Activated CD4-positive, alpha-beta T cell treated with anti-CD3 and anti-CD28 coated beads for 36 hours (primary cell): ENCODE results near the gene AMOTL1. TPM values are rescaled to one million over a fixed set of nuclear protein-coding genes. Genes with fewer than 3 reads are reported as not detected.

Experiments
- ATAC-seq: fragments of 200-7000 bp; cut with Tn5 transposase; one replicate; pipeline ENCODE4 v1.10.0; 2021; ENCODE audit warnings: mild to moderate bottlenecking, moderate library complexity
- CTCF ChIA-PET: fragments of 350-600 bp; sonication (Branson Sonifier 250); formaldehyde crosslinking; loops from one replicate; lab custom pipeline; 2021; ENCODE audit warnings: antibody characterized with exemption; lab: Charles Lee
- POLR2A ChIA-PET: fragments of 350-600 bp; sonication (Branson Sonifier 250); formaldehyde crosslinking; loops from one replicate; lab custom pipeline; 2021; ENCODE audit warnings: antibody characterized with exemption, inconsistent platforms; lab: Charles Lee
- DNase-seq: peaks from one replicate; pipeline ENCODE4 v3.0.0-alpha.2; 2020
- H3K27ac Mint-ChIP-seq: one replicate; pipeline ENCODE4 v1.8.0; 2021; ENCODE audit warnings: mixed read lengths
- H3K27me3 Mint-ChIP-seq: one replicate; pipeline ENCODE4 v1.8.0; 2021; ENCODE audit warnings: mixed read lengths
- H3K36me3 Mint-ChIP-seq: one replicate; pipeline ENCODE4 v1.8.0; 2021; ENCODE audit warnings: low read depth, mixed read lengths
- H3K4me1 Mint-ChIP-seq: one replicate; pipeline ENCODE4 v1.8.0; 2021; ENCODE audit warnings: mixed read lengths
- H3K4me3 Mint-ChIP-seq: one replicate; pipeline ENCODE4 v1.8.0; 2021; ENCODE audit warnings: mild to moderate bottlenecking, moderate library complexity, mixed read lengths
- H3K9me3 Mint-ChIP-seq: one replicate; pipeline ENCODE4 v1.8.0; 2021; ENCODE audit warnings: low read depth, mixed read lengths
- intact Hi-C, 2 experiments: fragments of 100-400 bp; cut with DNase I in 1 of 2; cut with micrococcal nuclease in 1 of 2; formaldehyde crosslinking; loops; one replicate each; pipeline versions ENCODE4 v1.14.2 to v1.15.1; 2022 to 2024; cut with DNase I, micrococcal nuclease
- total RNA-seq, 2 experiments: library from RNA; stranded (reverse); gene quantifications; one replicate each; pipeline ENCODE4 v1.2.3, GENCODE V29; 2021

Gene AMOTL1
- total RNA-seq, 2 experiments from 2014 or later, result 1.8 to 2.3 TPM

DNA sequence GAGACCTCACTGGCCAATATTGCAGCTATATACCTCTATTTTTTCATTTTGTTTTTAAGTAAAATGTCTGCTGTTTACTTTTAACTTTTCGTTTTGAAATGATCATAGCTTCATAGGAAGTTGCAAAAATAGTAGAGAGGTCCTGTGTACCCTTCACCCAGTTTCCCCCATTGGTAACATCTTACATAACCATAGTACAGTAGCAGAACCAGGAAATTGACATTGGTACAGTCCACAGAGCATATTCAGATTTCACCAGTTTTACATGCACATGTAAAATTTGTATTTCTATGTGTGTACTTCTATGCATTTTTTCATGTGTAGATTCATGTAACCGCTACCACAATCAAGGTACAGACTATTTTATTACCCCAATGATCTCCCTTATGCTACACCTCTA, 3.8 kb downstream of the AMOTL1 start:
- DNase-seq, result no peak
- CTCF ChIA-PET, result no interaction called here
- Mint-ChIP-seq H3K4me3 (no peak overlapping the region), H3K9me3 (no peaks in the 10 kb centered on the region), H3K36me3 (no peaks in the 10 kb centered on the region), H3K4me1 (peaks cover 11% of the 10 kb centered on the region), H3K27me3 (peaks cover 44% of the 10 kb centered on the region), H3K27ac (no peak overlapping the region)
- no peak for ATAC-seq
- intact Hi-C loops, result no loop called here
- POLR2A ChIA-PET, result no interaction called here

DNA sequence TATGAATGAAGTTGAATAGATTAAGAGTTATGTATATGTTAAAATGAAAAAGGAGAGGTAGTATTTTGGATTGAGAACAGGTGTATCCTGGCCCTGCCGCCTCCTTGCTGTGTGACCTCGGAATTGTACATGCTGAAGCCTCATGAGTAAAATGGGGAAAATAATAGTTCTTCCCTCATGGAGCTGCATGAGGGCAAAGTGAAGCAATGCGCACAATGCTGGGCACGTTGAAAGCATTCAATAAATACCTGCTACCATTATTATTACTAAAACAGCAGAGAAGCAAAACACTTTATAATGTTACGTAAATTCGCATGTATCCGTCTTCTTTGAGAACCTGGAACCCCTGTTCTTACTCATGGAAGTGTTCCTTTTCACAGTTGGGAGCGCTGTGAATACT, 5.7 kb downstream of the AMOTL1 start:
- Mint-ChIP-seq H3K4me1 (peaks cover 9% of the 10 kb centered on the region), H3K27me3 (peaks cover 42% of the 10 kb centered on the region), H3K27ac (no peak overlapping the region), H3K36me3 (no peaks in the 10 kb centered on the region), H3K4me3 (no peak overlapping the region), H3K9me3 (no peaks in the 10 kb centered on the region)
- intact Hi-C loops, result no loop called here
- DNase-seq (no peak), ATAC-seq (no peak)
- ChIA-PET POLR2A (no interaction called here), CTCF (interaction anchor here (1.7 kb wide), 1 partner anchor 13 kb away, joined by 3 read pairs; no protein-coding TSS in a partner anchor)

DNA sequence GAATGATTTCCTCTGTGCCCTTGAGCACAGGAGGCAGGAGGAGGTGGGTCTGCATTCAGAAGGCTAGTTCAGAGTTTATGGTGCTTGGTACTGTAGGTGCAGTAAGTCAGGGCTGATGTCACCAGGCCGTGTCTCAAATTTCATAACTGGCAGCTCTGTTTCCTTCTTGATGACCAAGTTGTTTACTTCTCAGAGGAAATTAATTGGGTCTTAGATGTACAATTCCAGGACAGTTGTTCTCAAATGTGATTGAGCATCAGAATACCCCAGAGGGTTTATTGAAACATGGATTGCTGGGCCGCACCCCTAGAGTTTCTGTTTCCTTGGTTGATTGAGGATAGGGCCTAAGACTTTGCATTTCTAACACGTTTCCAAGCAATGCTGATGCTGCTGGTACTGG, 6.2 kb downstream of the AMOTL1 start:
- H3K4me3 Mint-ChIP-seq, result no peak overlapping the region
- DNase-seq (no peak), ATAC-seq (no peak)
- no peaks in the 10 kb centered on the region for H3K9me3 Mint-ChIP-seq
- intact Hi-C loops, result no loop called here
- ChIA-PET CTCF (interaction anchor here (1.4 to 1.7 kb wide), 2 partner anchors 10 to 12 kb away, joined by 3 to 5 read pairs; no protein-coding TSS in a partner anchor), POLR2A (no interaction called here)
- H3K27ac Mint-ChIP-seq, result no peak overlapping the region
- peaks cover 5% of the 10 kb centered on the region for H3K4me1 Mint-ChIP-seq
- no peaks in the 10 kb centered on the region for H3K36me3 Mint-ChIP-seq
- H3K27me3 Mint-ChIP-seq, result peaks cover 41% of the 10 kb centered on the region

DNA sequence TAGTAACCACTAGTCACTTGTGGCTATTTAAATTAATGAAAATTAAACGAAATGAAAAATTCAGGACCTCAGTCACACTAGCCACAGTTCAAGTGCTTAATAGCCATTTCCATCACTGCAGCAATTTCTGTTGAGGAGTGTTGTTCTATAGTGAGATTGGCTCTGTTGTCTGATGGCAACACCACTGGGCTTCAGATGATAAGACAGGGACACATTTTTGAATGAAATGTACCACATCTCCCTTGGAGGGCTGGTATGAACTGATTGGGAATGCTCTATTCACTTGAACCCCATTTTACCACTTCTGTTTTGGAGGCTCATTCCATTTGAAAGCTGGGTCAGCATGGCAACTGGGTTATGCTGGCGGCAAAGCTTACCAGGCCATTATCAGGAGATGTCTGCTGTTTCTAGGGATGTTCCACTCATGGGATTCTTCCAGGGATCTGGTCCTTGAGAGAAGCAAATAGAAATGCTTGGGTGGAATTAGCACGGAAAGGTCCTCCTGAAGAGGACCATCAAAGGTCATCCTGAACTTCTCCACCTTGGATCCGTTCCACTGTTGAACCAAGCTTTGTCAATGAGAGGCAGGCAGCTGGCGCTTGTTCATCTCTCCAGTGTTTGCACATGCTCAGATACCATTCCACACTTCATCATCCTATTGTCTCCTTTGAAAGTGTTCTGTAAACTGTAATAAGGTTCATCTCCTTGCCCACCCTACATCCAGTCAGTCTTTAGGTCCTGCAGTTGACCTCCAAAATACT, 7.6 kb downstream of the AMOTL1 start:
- intact Hi-C loops, result no loop called here
- Mint-ChIP-seq H3K36me3 (no peaks in the 10 kb centered on the region), H3K4me1 (peaks cover 5% of the 10 kb centered on the region), H3K27ac (no peak overlapping the region), H3K4me3 (no peak overlapping the region), H3K27me3 (peaks cover 28% of the 10 kb centered on the region), H3K9me3 (no peaks in the 10 kb centered on the region)
- DNase-seq (no peak), ATAC-seq (no peak)
- ChIA-PET CTCF (interaction anchor here (0.6 to 1.4 kb wide), 2 partner anchors 9 to 964 kb away, joined by 3 to 5 read pairs; no protein-coding TSS in a partner anchor), POLR2A (no interaction called here)

DNA sequence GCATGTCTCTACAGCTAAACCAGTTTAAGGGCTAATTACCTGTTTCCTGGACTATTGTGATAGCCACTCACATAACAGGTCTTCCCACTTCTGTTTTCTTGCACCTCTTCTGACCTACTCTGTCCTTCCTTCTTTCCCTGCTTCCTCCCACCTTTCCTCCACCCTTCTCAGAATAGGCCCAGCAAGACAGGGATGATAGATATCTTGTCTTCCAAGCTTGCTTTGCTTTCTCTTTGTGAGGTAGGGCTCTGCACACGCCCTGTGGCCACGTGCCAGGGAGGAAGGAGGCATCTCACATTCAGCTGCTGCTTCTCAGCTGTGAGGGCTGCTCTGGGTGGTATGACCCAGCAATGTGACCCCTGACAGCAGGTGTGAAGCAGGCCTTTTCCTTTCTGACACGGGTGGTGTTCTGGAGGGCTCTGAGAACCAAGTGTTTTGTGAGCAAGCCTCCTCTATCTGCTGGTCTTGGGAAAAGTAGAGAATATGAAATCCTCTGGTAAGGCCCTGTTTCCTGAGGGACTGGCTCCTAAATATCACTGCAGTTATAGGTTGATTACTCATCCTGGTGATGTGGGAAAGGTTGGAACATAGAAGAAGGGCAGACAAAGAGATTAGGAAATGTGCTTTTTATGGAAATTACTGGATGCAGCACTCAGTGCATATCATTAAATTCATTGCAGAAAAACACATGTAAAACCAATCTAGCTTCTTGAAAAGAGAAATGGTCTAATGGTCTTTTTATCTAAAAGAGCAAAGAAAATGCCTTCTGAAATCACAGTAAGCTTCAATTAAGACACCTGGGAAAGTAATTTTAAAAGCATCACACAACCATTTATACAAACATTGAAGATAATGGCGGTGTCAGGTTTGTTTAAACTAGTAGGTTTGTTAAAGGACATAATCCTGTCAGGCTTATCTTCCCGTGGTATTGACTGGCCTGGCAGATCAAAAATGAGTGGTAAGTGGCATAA, 8.5 kb downstream of the AMOTL1 start:
- ATAC-seq, result no peak
- intact Hi-C loops, result no loop called here
- POLR2A ChIA-PET, result no interaction called here
- Mint-ChIP-seq H3K9me3 (no peaks in the 10 kb centered on the region), H3K36me3 (no peaks in the 10 kb centered on the region), H3K27me3 (peaks cover 22% of the 10 kb centered on the region), H3K4me3 (no peak overlapping the region), H3K27ac (no peak overlapping the region), H3K4me1 (peaks cover 9% of the 10 kb centered on the region)
- CTCF ChIA-PET, result no interaction called here
- no peak for DNase-seq

DNA sequence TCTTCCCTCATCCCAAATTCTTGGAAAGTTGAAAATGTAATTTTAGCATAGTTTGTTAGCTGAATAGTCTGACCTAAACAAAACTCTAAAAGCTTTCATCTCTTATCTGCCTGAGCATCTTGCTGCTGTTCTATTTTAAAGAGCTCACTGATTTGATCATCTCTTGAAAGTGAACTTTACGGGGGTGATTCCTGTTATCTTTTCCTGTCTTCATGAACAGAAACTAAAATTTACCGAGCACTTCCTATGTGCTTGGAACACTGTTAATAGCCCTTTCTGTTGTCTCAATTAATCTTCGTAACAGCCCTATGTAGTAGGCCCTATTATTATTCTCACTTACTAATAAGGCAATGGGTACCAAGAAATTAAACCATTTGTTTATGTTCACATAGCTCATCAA, 12.3 kb downstream of the AMOTL1 start:
- Mint-ChIP-seq H3K36me3 (no peaks in the 10 kb centered on the region), H3K27ac (no peak overlapping the region), H3K4me1 (peaks cover 9% of the 10 kb centered on the region), H3K9me3 (no peaks in the 10 kb centered on the region), H3K4me3 (no peak overlapping the region), H3K27me3 (peaks cover 10% of the 10 kb centered on the region)
- ChIA-PET POLR2A (no interaction called here), CTCF (interaction anchor here (0.8 to 1.0 kb wide), 4 partner anchors 12 to 157 kb away, joined by 3 read pairs; no protein-coding TSS in a partner anchor)
- intact Hi-C loops, result no loop called here
- no peak for ATAC-seq
- DNase-seq, result no peak

DNA sequence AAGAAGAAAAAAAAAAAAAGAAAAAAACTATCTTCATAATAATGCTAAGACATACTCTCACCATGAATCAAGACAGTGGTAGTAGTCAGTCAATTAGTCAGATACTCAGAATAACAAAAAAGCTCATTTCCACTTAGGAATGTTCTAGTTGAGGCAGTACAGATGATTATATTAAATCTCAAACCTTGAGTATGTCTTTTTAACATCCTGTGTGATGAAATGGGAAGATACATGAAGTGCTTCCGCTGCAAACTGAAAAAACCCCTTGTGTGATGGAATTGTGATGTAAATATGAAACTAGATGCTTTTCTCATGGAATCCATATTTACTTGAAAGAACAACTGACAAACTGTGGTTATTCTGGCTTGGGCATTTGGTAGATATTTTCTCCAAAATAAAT, 13.7 kb downstream of the AMOTL1 start:
- POLR2A ChIA-PET, result no interaction called here
- DNase-seq (no peak), ATAC-seq (no peak)
- H3K9me3 Mint-ChIP-seq, result no peaks in the 10 kb centered on the region
- peaks cover 8% of the 10 kb centered on the region for H3K27me3 Mint-ChIP-seq
- H3K27ac Mint-ChIP-seq, result no peak overlapping the region
- no peak overlapping the region for H3K4me3 Mint-ChIP-seq
- H3K4me1 Mint-ChIP-seq, result peaks cover 9% of the 10 kb centered on the region
- no peaks in the 10 kb centered on the region for H3K36me3 Mint-ChIP-seq
- CTCF ChIA-PET, result interaction anchor here (0.6 to 0.7 kb wide), 2 partner anchors 8 to 65 kb away, joined by 3 read pairs; no protein-coding TSS in a partner anchor
- intact Hi-C loops, result no loop called here

DNA sequence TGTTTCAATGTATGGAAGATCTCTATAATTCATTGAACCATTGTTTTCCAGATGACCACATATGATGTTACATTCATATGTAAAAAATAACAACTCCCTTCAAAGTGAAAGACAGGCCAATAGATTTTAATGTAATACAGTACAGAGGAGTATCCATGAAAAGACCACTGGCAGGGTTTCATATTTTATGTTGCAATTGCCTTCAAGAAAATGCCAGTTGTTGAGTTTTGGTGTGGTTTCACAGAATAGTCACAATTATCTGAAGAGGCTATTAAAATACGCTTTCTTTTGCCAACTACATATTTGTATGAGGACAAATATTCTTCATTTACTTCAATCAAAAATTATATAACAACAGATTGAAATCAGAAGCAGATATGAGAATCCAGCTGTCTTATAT, 14.3 kb downstream of the AMOTL1 start:
- DNase-seq, result no peak
- ChIA-PET POLR2A (no interaction called here), CTCF (interaction anchor here (0.6 kb wide), 1 partner anchor 8 kb away, joined by 3 read pairs; no protein-coding TSS in a partner anchor)
- Mint-ChIP-seq H3K4me3 (no peak overlapping the region), H3K4me1 (peaks cover 9% of the 10 kb centered on the region), H3K27me3 (peaks cover 9% of the 10 kb centered on the region), H3K36me3 (no peaks in the 10 kb centered on the region), H3K9me3 (no peaks in the 10 kb centered on the region), H3K27ac (no peak overlapping the region)
- intact Hi-C loops, result no loop called here
- ATAC-seq, result no peak

DNA sequence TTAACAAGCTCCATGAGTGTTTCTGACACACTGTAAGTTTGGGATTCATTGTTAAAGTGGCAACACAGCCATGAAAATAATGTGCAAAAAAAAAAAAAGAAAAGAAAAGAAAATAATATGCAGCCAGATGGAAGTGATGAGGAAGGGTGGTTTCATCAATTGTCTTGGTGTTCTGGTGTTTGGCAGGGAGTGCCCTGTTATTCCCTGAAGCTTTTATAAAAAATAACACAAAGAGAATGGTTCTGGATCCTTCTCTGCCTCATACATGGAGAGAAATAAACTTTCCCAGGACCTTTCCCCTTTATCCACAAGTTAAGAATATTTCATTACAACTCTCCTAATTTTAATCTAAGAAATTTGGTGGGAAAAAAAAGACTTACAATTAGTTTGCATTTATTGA, 16.7 kb downstream of the AMOTL1 start:
- H3K4me3 Mint-ChIP-seq, result no peak overlapping the region
- H3K36me3 Mint-ChIP-seq, result no peaks in the 10 kb centered on the region
- H3K9me3 Mint-ChIP-seq, result no peaks in the 10 kb centered on the region
- H3K4me1 Mint-ChIP-seq, result peaks cover 9% of the 10 kb centered on the region
- H3K27me3 Mint-ChIP-seq, result peaks cover 6% of the 10 kb centered on the region
- no peak overlapping the region for H3K27ac Mint-ChIP-seq
- CTCF ChIA-PET, result interaction anchor here (0.7 to 2.5 kb wide), 7 partner anchors 10 to 166 kb away, joined by 3 to 13 read pairs (median 5); no protein-coding TSS in a partner anchor
- DNase-seq (no peak), ATAC-seq (no peak)
- intact Hi-C loops, result no loop called here
- POLR2A ChIA-PET, result no interaction called here

DNA sequence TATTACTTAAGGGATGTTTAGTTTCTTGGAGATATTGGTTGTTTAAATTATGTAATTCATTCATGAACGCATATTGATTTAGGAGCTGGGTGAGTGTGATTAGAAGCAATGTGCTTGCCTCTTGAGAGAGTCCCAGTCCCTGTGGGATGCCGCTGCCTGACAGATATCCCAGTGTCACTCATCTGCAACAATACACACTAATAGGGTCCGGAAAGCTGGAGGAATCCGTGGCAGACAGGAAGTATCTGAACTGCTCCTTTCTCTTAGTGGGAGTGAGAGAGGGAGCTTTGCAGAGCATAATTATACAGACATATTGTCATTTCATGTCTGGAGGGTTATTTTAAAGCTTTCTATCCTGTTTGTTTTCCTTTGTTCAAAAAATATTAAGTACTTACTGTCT, 17.4 kb downstream of the AMOTL1 start:
- DNase-seq, result no peak
- CTCF ChIA-PET, result interaction anchor here (0.6 to 2.5 kb wide), 9 partner anchors 9 to 165 kb away, joined by 3 to 13 read pairs (median 6); no protein-coding TSS in a partner anchor
- Mint-ChIP-seq H3K4me3 (no peak overlapping the region), H3K27me3 (peaks cover 8% of the 10 kb centered on the region), H3K4me1 (peaks cover 6% of the 10 kb centered on the region), H3K9me3 (no peaks in the 10 kb centered on the region), H3K36me3 (no peaks in the 10 kb centered on the region), H3K27ac (no peak overlapping the region)
- ATAC-seq, result no peak
- intact Hi-C loops, result no loop called here
- POLR2A ChIA-PET, result no interaction called here
